IMR-90 (cell line): ENCODE data around the gene LIPE. TPM values are rescaled to one million over a fixed set of nuclear protein-coding genes. Genes with fewer than 3 reads are reported as not detected.

Source experiments
- ATAC-seq: fragments of 200-7000 bp; cut with Tn5 transposase; 2 replicates; pipeline ENCODE4 v1.9.1; 2020; ENCODE audit warnings: low read depth, mild to moderate bottlenecking, moderate library complexity
- BruUV-seq: library from RNA; stranded (reverse); fragments of 400-500 nt; replicated peaks from 2 replicates; lab custom pipeline; 2021; lab: Mats Ljungman, UMichigan
- CTCF ChIA-PET: fragments of 300-600 bp; formaldehyde crosslinking; extraction: SDS; loops from one replicate; lab custom pipeline; 2021; ENCODE audit warnings: antibody characterized with exemption; lab: Yijun Ruan, JAX
- POLR2A ChIA-PET: fragments of 300-600 bp; sonication (Branson Sonifier 250); formaldehyde crosslinking; loops from one replicate; lab custom pipeline; 2022; ENCODE audit warnings: antibody characterized with exemption; ENCODE audit not compliant: unreplicated experiment; lab: Charles Lee
- DNase-seq: peaks from one replicate; pipeline ENCODE4 v3.0.0; 2013
- H2AFZ ChIP-seq: replicated peaks from 2 replicates; pipeline ENCODE3; 2013; ENCODE audit warnings: low read length, mild to moderate bottlenecking; ENCODE audit not compliant: poor library complexity
- H2AK5ac ChIP-seq: 2 replicates; pipeline ENCODE4 v1.6.1; 2013; ENCODE audit warnings: low read depth, low read length, inconsistent platforms
- H2AK9ac ChIP-seq: replicated peaks from 2 replicates; pipeline ENCODE3; 2013; ENCODE audit warnings: mild to moderate bottlenecking, low read depth, low read length, moderate library complexity; ENCODE audit not compliant: poor library complexity
- H2BK120ac ChIP-seq: 2 replicates; pipeline ENCODE4 v1.6.1; 2013; ENCODE audit warnings: low read depth, low read length, inconsistent platforms
- H2BK15ac ChIP-seq: 3 replicates; pipeline ENCODE4 v1.6.1; 2013; ENCODE audit warnings: low read depth, low read length, inconsistent platforms
- H2BK20ac ChIP-seq: 2 replicates; pipeline ENCODE4 v1.6.1; 2013; ENCODE audit warnings: low read depth, mild to moderate bottlenecking, inconsistent platforms, low read length, moderate library complexity
- H2BK5ac ChIP-seq: 2 replicates; pipeline ENCODE4 v1.6.1; 2013; ENCODE audit warnings: mild to moderate bottlenecking, low read depth, low read length, inconsistent platforms; ENCODE audit not compliant: poor library complexity, severe bottlenecking
- H3K14ac ChIP-seq: replicated peaks from 2 replicates; pipeline ENCODE4 v1.6.1; 2013; ENCODE audit warnings: low read depth, low read length, inconsistent platforms
- H3K18ac ChIP-seq: 2 replicates; pipeline ENCODE4 v1.6.1; 2013; ENCODE audit warnings: low read depth, low read length, control low read depth
- H3K23ac ChIP-seq: 2 replicates; pipeline ENCODE4 v1.6.1; 2013; ENCODE audit warnings: low read depth, low read length, inconsistent platforms
- H3K27ac ChIP-seq: 2 replicates; pipeline ENCODE4 v1.5.1; 2013; ENCODE audit warnings: mild to moderate bottlenecking, control low read depth, low read length; ENCODE audit not compliant: insufficient read depth
- H3K27me3 ChIP-seq: 2 replicates; pipeline ENCODE4 v1.6.1; 2013; ENCODE audit warnings: low read length; ENCODE audit not compliant: control insufficient read depth, insufficient read depth
- H3K36me3 ChIP-seq: 2 replicates; pipeline ENCODE4 v1.6.1; 2013; ENCODE audit warnings: low read length, mixed read lengths; ENCODE audit not compliant: control insufficient read depth, insufficient read depth
- H3K4ac ChIP-seq: 2 replicates; pipeline ENCODE4 v1.6.1; 2013; ENCODE audit warnings: low read depth, low read length, inconsistent platforms
- H3K4me1 ChIP-seq: 2 replicates; pipeline ENCODE4 v1.6.1; 2013; ENCODE audit warnings: low read length, mixed read lengths; ENCODE audit not compliant: control insufficient read depth, insufficient read depth
- H3K4me2 ChIP-seq: 2 replicates; pipeline ENCODE4 v1.6.1; 2013; ENCODE audit warnings: low read depth, mild to moderate bottlenecking, control low read depth, low read length, moderate library complexity
- H3K4me3 ChIP-seq: 2 replicates; pipeline ENCODE4 v1.5.1; 2013; ENCODE audit warnings: low read depth, mild to moderate bottlenecking, control low read depth, low read length, moderate library complexity; ENCODE audit not compliant: insufficient read depth
- H3K56ac ChIP-seq: 2 replicates; pipeline ENCODE4 v1.6.1; 2013; ENCODE audit warnings: low read length, inconsistent platforms; ENCODE audit not compliant: insufficient read depth; ENCODE audit errors: extremely low read depth
- H3K79me1 ChIP-seq, 2 experiments: 2 replicates each; pipeline ENCODE4 v1.6.1; 2013; ENCODE audit warnings: low read length in 2 of 2, inconsistent platforms in 1 of 2, low read depth in 1 of 2
- H3K9ac ChIP-seq: 2 replicates; pipeline ENCODE4 v1.6.1; 2013; ENCODE audit warnings: low read depth, low read length, control low read depth
- H3K9me1 ChIP-seq: 2 replicates; pipeline ENCODE4 v1.6.1; 2013; ENCODE audit warnings: low read length, inconsistent platforms; ENCODE audit not compliant: insufficient read depth
- H3K9me3 ChIP-seq: 2 replicates; pipeline ENCODE4 v1.6.1; 2013; ENCODE audit warnings: low read length; ENCODE audit not compliant: control insufficient read depth, insufficient read depth
- H4K20me1 ChIP-seq: 2 replicates; pipeline ENCODE4 v1.6.1; 2013; ENCODE audit warnings: low read length, inconsistent platforms; ENCODE audit not compliant: insufficient read depth
- H4K5ac ChIP-seq: 2 replicates; pipeline ENCODE4 v1.6.1; 2013; ENCODE audit warnings: mild to moderate bottlenecking, low read depth, low read length, control low read depth
- H4K8ac ChIP-seq, 2 experiments: 2 replicates each; pipeline ENCODE4 v1.6.1; 2013; ENCODE audit warnings: low read depth in 2 of 2, low read length in 2 of 2, control low read depth in 1 of 2, inconsistent platforms in 1 of 2
- H4K91ac ChIP-seq: 2 replicates; pipeline ENCODE4 v1.6.1; 2013; ENCODE audit warnings: low read depth, low read length, inconsistent platforms; ENCODE audit not compliant: insufficient read depth
- BHLHE40 ChIP-seq: fragments of 150-350 bp; IDR thresholded peaks from 2 replicates; pipeline ENCODE4 v1.6.1; 2016; ENCODE audit warnings: mild to moderate bottlenecking, low read depth, low read length
- CEBPB ChIP-seq: IDR thresholded peaks from 2 replicates; pipeline ENCODE4 v1.6.1; 2012; ENCODE audit warnings: low read depth, low read length, improper control_type of control experiment
- CTCF ChIP-seq: conservative IDR thresholded peaks from 2 replicates; pipeline ENCODE4 v1.5.1; 2012; ENCODE audit warnings: mild to moderate bottlenecking, low read depth, low read length, improper control_type of control experiment
- FOS ChIP-seq: fragments of 150-350 bp; IDR thresholded peaks from 2 replicates; pipeline ENCODE4 v1.6.1; 2016; ENCODE audit warnings: low read depth, low read length
- MAFK ChIP-seq: IDR thresholded peaks from 2 replicates; pipeline ENCODE4 v1.6.1; 2012; ENCODE audit warnings: low read depth, low read length, improper control_type of control experiment
- MAZ ChIP-seq: IDR thresholded peaks from 2 replicates; pipeline ENCODE4 v1.6.1; 2012; ENCODE audit warnings: low read depth, mild to moderate bottlenecking, low read length, improper control_type of control experiment, moderate library complexity, borderline replicate concordance
- MXI1 ChIP-seq: IDR thresholded peaks from 2 replicates; pipeline ENCODE4 v1.6.1; 2012; ENCODE audit warnings: low read depth, mild to moderate bottlenecking, low read length, moderate library complexity, borderline replicate concordance
- NFE2L2 ChIP-seq: fragments of 150-350 bp; IDR thresholded peaks from 2 replicates; pipeline ENCODE4 v1.6.1; 2016; ENCODE audit warnings: low read depth, mild to moderate bottlenecking, low read length
- RAD21 ChIP-seq: IDR thresholded peaks from 2 replicates; pipeline ENCODE4 v1.6.1; 2012; ENCODE audit warnings: low read length, improper control_type of control experiment
- RCOR1 ChIP-seq: IDR thresholded peaks from 2 replicates; pipeline ENCODE4 v1.6.1; 2012; ENCODE audit warnings: mild to moderate bottlenecking, low read length, improper control_type of control experiment; ENCODE audit not compliant: insufficient replicate concordance
- RFX5 ChIP-seq: IDR thresholded peaks from 2 replicates; pipeline ENCODE4 v1.8.0; 2012; ENCODE audit warnings: low read depth, mild to moderate bottlenecking, low read length, moderate library complexity
- USF2 ChIP-seq: fragments of 150-350 bp; IDR thresholded peaks from 2 replicates; pipeline ENCODE4 v1.6.1; 2017; ENCODE audit warnings: mild to moderate bottlenecking, antibody characterized with exemption, low read length, low read depth
- WGBS, 2 experiments: methylation state at CpG; one replicate each; pipeline versions ENCODE4 v1.1.5 to v1.1.7; 2013; ENCODE audit warnings: missing lambda C conversion rate in 2 of 2; ENCODE audit not compliant: insufficient read length in 1 of 2; ENCODE audit errors: extremely low coverage in 2 of 2; 5-methylcytosine and 5-hydroxymethylcytosine counted together
- dilution Hi-C: fragments of 300-500 bp; cut with HindIII; formaldehyde crosslinking; loops from one replicate; pipeline ENCODE4 v1.14.3; 2018; ENCODE audit warnings: low sequenced_read_pairs; ENCODE audit not compliant: unreplicated experiment
- in situ Hi-C: fragments of 300-500 bp; cut with MboI; formaldehyde crosslinking; loops from 3 replicates; pipeline ENCODE4 v1.14.3; 2019; ENCODE audit warnings: low sequenced_read_pairs, inconsistent platforms, mixed read lengths
- intact Hi-C: fragments of 100-400 bp; cut with micrococcal nuclease; formaldehyde crosslinking; loops from 2 replicates; pipeline ENCODE4 v1.10.0; 2022
- polyA plus RNA-seq, 3 experiments: library from polyadenylated mRNA; depleted of rRNA; stranded (reverse); fragments of >200 nt; gene quantifications; 2 replicates each; pipeline ENCODE4 v1.2.3, GENCODE V29; 2012; ENCODE audit warnings: low replicate concordance in 1 of 3
- total RNA-seq: library from RNA; depleted of rRNA; stranded (reverse); fragments of >200 nt; gene quantifications from 2 replicates; pipeline ENCODE4 v1.2.3, GENCODE V29; 2012

Gene LIPE
- total and polyA plus RNA-seq, 2 of the 4 experiments (the other 2 are of a cell fraction), result 1.1 to 5.4 TPM

DNA sequence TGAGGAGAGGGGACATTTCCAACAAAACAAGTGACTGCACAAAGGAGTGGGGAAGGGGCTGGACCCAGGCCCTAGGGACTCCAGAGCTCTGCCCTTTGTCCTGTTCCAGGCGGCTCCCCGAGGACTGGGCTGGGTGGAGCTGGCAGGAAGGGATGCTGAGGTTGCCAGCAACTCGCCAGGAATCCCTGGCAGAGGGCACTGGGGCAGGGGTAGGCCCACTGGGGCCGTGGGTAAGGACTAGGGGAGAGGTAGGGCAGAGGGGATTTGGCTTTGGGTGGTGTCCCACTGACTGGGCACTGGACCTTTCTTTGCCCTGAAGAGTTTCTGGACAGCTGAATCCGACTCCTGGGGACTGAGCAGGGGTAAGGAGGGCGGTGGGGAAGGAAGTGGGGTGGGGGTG, 7.9 kb downstream of the LIPE start:
- Histone ChIP-seq H3K79me1 (peaks cover 4 to 19% of the 10 kb centered on the region in 2 experiments; a peak in 2 of 4 replicates), H3K27me3 (no peaks in the 10 kb centered on the region), H3K9ac (no peak overlapping the region), H2BK5ac (no peak overlapping the region), H4K20me1 (peaks cover 11% of the 10 kb centered on the region; the same call in 1 of the 2 replicates), H2BK15ac (no peak overlapping the region), H4K5ac (no peak overlapping the region), H3K27ac (no peak overlapping the region), H2AFZ (no peak overlapping the region), H3K18ac (no peak overlapping the region), H3K9me1 (peaks cover 11% of the 10 kb centered on the region), H2BK120ac (no peak overlapping the region), H2AK5ac (no peak overlapping the region), H4K91ac (no peak overlapping the region), H3K36me3 (no peaks in the 10 kb centered on the region), H3K9me3 (no peaks in the 10 kb centered on the region), H3K4me3 (no peak overlapping the region), H3K56ac (no peak overlapping the region), H3K14ac (no peak overlapping the region), H3K4ac (no peak overlapping the region), H4K8ac (no peak overlapping the region), H2AK9ac (no peak overlapping the region), H2BK20ac (no peak overlapping the region), H3K23ac (no peak overlapping the region), H3K4me1 (peaks cover 9% of the 10 kb centered on the region), H3K4me2 (no peak overlapping the region)
- CTCF ChIA-PET, result no interaction called here
- dilution Hi-C loops, result no loop called here
- POLR2A ChIA-PET, result no interaction called here
- WGBS, 2 experiments, result no CpG with 5 or more reads among the region's 6 CpGs
- in situ Hi-C loops, result no loop called here
- ATAC-seq, result no peak
- intact Hi-C loops, result no loop called here
- DNase-seq, result no peak
- no peak for TF ChIP-seq RCOR1
- TF ChIP-seq BHLHE40, result no peak
- no peak for TF ChIP-seq MAFK
- TF ChIP-seq RFX5, result no peak
- TF ChIP-seq FOS, result no peak
- no peak for TF ChIP-seq USF2
- no peak for TF ChIP-seq CTCF
- no peak for TF ChIP-seq NFE2L2
- no peak for TF ChIP-seq RAD21
- no peak for TF ChIP-seq CEBPB
- TF ChIP-seq MAZ, result no peak
- TF ChIP-seq MXI1, result no peak
- BruUV-seq, result no TSS peak
